HG03025 (cell line): ENCODE results near the gene IL17C.

Experiments used
- ATAC-seq: cut with Tn5 transposase; IDR thresholded peaks from one replicate; pipeline ENCODE4 v1.9.1; 2021; ENCODE audit warnings: mild to moderate bottlenecking, moderate library complexity; ENCODE audit not compliant: unreplicated experiment, low FRiP score

The IL17C gene

DNA sequence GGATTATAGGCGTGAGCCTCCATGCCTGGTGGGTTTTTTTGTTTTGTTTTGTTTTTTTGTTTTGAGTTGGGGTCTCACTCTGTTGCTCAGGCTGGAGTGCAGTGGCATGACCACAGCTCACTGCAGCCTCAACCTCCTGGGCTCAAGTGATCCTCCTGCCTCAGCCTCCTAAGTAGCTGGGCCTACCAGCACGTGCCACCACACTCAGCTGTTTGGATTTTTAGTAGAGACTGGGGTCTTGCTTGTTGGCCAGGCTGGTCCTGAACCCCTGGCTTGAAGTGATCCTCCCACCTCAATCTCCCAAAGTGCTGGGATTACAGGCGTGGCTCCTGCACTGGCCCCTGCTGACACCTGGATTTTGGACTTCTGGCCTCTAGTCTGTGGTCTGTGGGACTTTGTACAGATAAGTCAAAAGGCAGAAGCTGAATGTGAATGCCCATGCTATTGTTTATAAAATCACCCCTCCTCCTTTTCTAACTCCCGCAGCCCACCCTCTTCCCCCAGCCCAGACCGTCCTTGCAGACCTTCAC lies 42.2 kb downstream of the IL17C start:
- ATAC-seq, result no peak

DNA sequence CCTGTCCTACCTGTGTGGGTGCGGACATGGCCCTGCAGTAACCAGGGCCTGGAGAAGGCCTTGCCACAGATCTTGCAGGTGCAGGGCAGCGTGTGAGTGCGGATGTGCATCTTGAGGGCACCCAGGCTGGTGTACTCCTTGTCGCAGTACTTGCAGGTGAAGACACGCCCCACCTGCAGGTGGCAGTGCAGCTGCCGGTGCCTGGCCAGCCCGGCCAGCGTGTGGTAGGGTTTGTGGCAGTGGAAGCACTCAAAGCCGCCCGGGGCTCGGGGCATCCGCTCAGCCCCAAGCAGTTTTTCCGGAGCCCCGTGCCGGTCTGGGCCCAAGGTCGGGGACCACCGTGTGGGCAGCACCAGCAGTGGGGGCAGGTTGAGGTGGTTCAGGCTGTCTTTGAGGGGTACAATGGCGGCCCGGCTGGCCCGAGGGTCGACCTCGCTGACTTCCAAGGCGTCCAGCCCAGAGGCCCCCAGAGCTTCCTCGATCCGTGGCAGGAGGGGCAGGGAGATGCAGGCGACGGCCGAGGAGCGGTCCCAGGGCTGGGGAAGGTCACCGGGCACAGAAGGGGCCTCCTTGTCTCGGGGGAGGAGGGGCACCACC lies 42.8 kb downstream of the IL17C start:
- no peak for ATAC-seq

- peak; percentile 64 for ATAC-seq
Measured at GRCh38 chr16:88681709-88682451, 43.5 kb downstream of the IL17C start.

DNA sequence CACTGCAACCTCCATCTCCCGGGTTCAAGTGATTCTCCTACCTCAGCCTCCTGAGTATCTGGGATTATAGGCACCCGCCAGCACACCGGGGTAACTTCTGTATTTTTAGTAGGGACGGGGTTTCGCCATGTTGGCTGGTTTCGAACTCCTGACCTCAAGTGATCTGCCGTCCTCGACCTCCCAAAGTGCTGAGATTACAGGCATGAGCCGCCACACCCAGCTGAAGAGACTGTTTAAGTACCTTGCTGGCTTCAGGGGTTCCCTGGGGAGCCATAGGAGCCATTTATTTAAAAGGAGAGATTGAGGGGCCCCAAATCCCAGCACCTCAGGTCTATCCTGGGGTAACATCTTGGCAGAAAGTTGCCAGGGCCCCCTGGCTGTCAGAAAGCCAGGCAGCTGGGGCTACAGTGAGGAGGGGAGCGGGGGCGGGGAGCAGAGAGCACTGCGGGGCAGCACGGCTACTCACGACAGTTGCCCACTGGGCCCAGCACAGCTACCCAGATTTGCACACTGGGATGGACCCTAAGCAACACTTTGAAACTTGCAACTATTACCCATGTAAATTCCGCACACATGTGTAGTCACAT lies 46.3 kb downstream of the IL17C start:
- ATAC-seq, result no peak

DNA sequence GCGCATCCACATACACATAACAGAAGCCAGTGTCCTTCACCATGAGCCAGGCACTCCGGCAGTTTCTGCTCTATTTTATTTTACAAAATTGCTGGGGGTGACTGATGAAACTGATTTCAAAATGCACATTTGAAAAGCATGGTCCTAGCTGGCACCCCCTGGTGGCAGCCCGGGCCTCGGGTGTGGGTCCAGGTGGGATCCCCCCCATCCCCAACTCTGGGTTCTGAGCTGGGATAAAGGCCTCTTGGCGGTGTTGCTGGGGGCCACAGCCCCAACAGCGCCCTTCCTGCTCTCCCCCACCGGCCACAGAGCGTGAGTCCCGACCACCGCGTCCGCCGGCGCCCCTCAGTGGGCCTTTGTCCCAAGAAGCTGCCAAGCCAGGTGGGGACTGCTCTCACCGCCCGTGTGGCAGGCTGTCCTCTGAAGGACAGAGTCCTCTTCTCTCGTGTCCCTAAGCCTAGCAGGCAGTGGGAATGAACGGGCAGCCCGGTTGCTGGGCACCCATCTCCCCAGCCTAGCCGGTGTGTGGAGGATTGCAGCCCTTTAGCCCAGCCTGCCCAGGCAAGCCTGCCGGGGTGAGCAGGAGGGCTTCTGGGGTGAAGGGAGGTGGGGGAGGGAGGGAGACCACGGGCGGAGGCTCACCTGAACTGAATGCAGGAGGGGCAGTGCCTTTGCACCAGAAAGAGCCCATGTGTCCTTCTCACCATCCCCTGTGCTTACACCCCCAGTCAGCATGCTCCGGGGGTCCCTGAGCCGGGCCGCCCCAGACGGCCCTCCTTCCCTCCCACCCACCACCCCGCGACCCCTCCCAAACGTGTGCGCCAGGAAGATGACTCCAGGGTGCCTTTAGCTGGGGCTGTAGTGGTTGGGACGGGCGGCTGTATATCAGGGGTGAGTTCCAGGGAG lies 47.0 kb downstream of the IL17C start:
- no peak for ATAC-seq

DNA sequence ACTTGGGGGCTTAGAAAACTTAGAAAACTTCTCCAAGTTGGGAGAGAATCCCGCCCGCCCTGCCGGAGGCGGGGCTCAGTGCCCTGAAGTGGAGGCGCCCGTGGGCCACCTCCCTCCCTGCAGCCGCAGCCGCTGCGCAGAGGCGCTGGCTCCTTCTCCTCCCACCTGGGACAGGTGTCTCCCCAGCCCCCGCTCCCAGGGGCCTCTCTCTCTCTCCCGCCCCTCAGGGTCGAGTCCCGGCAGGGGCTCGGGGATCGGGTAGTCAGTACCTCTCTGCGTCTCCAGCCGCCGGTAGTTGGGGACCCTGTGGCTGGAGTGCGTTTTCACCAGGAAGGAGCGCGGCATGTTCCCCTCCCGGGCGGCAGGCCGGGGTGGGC lies 47.7 kb downstream of the IL17C start:
- no peak for ATAC-seq

DNA sequence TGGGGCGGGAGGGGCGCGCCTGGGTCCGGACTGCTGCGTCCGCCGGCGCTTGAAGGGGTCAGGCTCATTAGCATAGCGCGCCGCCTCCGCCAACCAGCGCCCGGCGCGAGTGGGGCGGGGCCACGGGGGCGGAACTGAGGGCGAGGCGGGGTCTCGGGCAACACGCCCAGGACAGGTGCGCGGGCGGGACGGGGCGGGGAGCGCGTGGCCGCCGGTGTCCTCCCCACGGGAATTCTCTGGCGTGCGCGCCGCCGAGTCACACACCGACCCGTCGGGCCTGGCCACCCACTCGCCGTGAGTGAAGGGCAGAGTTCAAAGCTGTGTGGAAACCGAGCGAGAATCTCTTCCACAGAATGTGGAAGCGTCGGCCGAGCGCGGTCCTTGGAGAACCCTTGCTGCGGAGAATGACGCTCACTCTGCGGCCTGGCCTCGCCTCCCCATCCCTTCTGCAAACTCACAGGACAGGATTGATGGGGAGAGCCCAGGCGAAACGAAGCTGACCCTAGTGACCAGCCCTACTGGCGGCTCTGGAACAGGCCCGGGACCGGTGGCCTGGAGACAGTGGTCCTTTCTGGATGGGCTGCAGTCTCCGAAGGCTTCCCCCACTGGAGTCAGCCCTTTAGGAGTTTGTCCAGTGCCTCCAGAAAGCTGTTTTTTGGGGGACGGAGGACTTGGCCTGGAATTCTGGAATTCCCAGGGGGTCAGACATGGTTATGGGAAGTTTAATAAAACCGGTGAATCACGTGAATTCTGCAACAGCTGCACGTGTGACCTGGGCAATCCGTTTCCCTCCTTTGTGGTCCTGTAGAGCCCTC lies 48.3 kb downstream of the IL17C start, which contains the start of gene SNAI3:
Gene SNAI3, minus strand, starts transcription at position 69 of the 815 bp plus-strand sequence. CDS start 101 bp downstream, outside the sequence.
- ATAC-seq, result peak; percentile 44

GRCh38 chr16:88687254-88687576 lies 48.8 kb downstream of the IL17C start:
- no peak for ATAC-seq

DNA sequence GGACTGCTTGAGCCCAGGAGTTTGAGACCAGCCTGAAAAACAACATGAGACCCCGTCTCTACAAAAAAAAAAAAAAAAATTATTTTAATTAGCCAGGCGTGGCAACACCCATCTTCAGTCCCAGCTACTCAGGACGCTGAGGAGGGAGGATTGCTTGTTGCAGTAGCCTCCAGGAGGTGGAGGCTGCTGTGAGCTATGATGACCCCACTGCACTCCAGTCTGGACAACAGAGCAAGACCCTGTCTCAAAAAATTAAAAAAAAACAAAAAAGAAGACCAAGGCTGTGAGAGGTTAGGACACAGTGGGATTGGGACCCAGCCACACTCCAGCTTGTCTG lies 49.3 kb downstream of the IL17C start:
- no peak for ATAC-seq

- no peak for ATAC-seq
Measured at GRCh38 chr16:88688013-88688778, 49.8 kb downstream of the IL17C start.
